Heart left ventricle (tissue), 16 donors: ENCODE data around the gene CD36. TPM values are rescaled to one million over a fixed set of nuclear protein-coding genes. Genes with fewer than 3 reads are reported as not detected.
A peak's percentile ranks its signal among the peaks of the same experiment; 100 is the strongest.

Source experiments
- ATAC-seq, 4 donors: fragments of 200-7000 bp; cut with Tn5 transposase; one replicate each; pipeline ENCODE4 v1.9.1; 2020 to 2022; ENCODE audit warnings: moderate library complexity in 4 of 4, mild to moderate bottlenecking in 3 of 4, moderate number of reproducible peaks in 1 of 4
- DNase-seq, 5 donors: peaks; one replicate each; pipeline ENCODE4 v3.0.0-alpha.2; 2020
- H3K27ac ChIP-seq, 12 donors: fragments of 200-600 bp; sonication (generic) in 4 of 12; one replicate each; pipeline versions ENCODE4 v1.5.0 to v1.8.0; 2016 to 2022; ENCODE audit warnings: mild to moderate bottlenecking in 2 of 12
- H3K27me3 ChIP-seq, 9 donors: fragments of 200-600 bp; sonication (generic) in 2 of 9; one replicate each; pipeline versions ENCODE4 v1.5.1 to v1.8.0; 2016 to 2022; ENCODE audit warnings: mild to moderate bottlenecking in 3 of 9
- H3K36me3 ChIP-seq, 9 donors: fragments of 200-600 bp; sonication (generic) in 2 of 9; one replicate each; pipeline versions ENCODE4 v1.5.0 to v1.8.0; 2018 to 2022; ENCODE audit warnings: mild to moderate bottlenecking in 2 of 9
- H3K4me1 ChIP-seq, 12 donors: fragments of 200-600 bp; sonication (generic) in 4 of 12; one replicate each; pipeline versions ENCODE4 v1.5.0 to v1.8.0; 2016 to 2022; ENCODE audit warnings: mild to moderate bottlenecking in 3 of 12
- H3K4me3 ChIP-seq, 12 donors: fragments of 200-600 bp; sonication (generic) in 4 of 12; one replicate each; pipeline versions ENCODE4 v1.5.0 to v1.8.0; 2017 to 2022; ENCODE audit warnings: mild to moderate bottlenecking in 9 of 12, moderate library complexity in 4 of 12
- H3K9me3 ChIP-seq, 12 donors: fragments of 200-600 bp; sonication (generic) in 4 of 12; one replicate each; pipeline versions ENCODE4 v1.5.0 to v1.8.0; 2016 to 2022; ENCODE audit warnings: mild to moderate bottlenecking in 1 of 12
- CTCF ChIP-seq, 12 donors: fragments of 200-600 bp; sonication (generic) in 4 of 12; IDR thresholded peaks; one replicate each; pipeline versions ENCODE4 v1.5.0 to v1.8.0; 2018 to 2022; ENCODE audit warnings: antibody characterized with exemption in 12 of 12, mild to moderate bottlenecking in 5 of 12
- POLR2A ChIP-seq, 2 donors: fragments of 450-650 bp; IDR thresholded peaks; one replicate each; pipeline ENCODE4 v1.6.1; 2017; ENCODE audit warnings: antibody characterized with exemption in 2 of 2, mild to moderate bottlenecking in 2 of 2, moderate library complexity in 2 of 2
- WGBS, 4 donors: extraction: QIAGEN DNeasy Blood & Tissue Kit in 2 of 4; methylation state at CpG; one replicate each; pipeline versions ENCODE4 v1.1.5 to v1.1.7; 2013 to 2018; 5-methylcytosine and 5-hydroxymethylcytosine counted together
- intact Hi-C, 10 donors: fragments of 100-400 bp; cut with DNase I; formaldehyde crosslinking; loops; one replicate each; pipeline versions ENCODE4 v1.11.1 to v1.14.2; 2022
- long read RNA-seq, 3 donors: library from polyadenylated mRNA; unstranded; transcript quantifications; one replicate each; pipeline ENCODE4 v2.0.0, GENCODE V29; 2020 to 2021
- polyA plus RNA-seq, 2 donors: library from polyadenylated mRNA; stranded (reverse); fragments of 200-250 nt; gene quantifications; one replicate each; pipeline ENCODE4 v1.2.3, GENCODE V29; 2013
- total RNA-seq, 9 donors: library from RNA; depleted of rRNA in 2 of 9; stranded (reverse); fragments of >200 nt in 2 of 9; fragmentation: NEBNext Ultra II Directional in 3 of 9; extraction: Animal tissue kit (Norgen Biotek cat#: 25700) in 3 of 9; gene quantifications; one replicate each; pipeline versions ENCODE4 v1.1.0 to v1.2.4, GENCODE V29; 2016 to 2023
- donor health status: ischemic (EF 13 %, LVEDD 7.1; RV severe dilation, severe dysfunction).
- donor health status: healthy with polysubstance abuse.
- donor health status: DM: no; HTN: yes; CAD: no.
- donor health status: DM: no; HTN: no; CAD: no.
- donor health status: ischemic (EF 25% LVEDD 6.9; RV normal size, moderate dysfunction).
- donor health status: ischemic (EF 25% LVEDD 5.7; RV mildly dilated, moderate dysfunction).
- donor health status: healthy.
- donor health status: DM: yes; HTN: yes; CAD: no.
- donor health status: ischemic (EF 35%, LVEDD 5.7; RV mildly dilated, moderate dysfunction).
- donor health status: nonischemic (EF 11% LVEDD 7.7; RV severe dilation, severe dysfunction).
- donor health status: DM: yes; HTN: yes; CAD: no.
- donor health status: PGD.
- donor health status: ischemic (EF 29% LVEDD 5.4; RV normal size, mild dysfunction).
- donor health status: nonischemic (EF 23%, LVEDD 6.1; RV moderate dilation, normal function).

The CD36 gene
- total RNA-seq, result 1,000 to 10,000 TPM in 7 of 9 donors, 100 to 1,000 TPM in 2; 891 to 1,960 (median 1,108) TPM
- polyA plus RNA-seq, result 100 to 1,000 TPM; 289 to 529 TPM
- long read RNA-seq, donor 1, transcript CD36-214 (15 exons, 2,298 nt), result minor isoform, 147 of 1,365 reads
- long read RNA-seq, donor 1, transcript CD36-201 (14 exons, 2,094 nt), result major isoform, 398 of 1,365 reads
- long read RNA-seq, donor 1, transcript CD36-202 (14 exons, 1,942 nt), result minor isoform, 205 of 1,365 reads
- long read RNA-seq, donor 1, transcript CD36-204 (12 exons, 1,686 nt), result minor isoform, 11 of 1,365 reads
- long read RNA-seq, donor 1, partial matches to known transcripts, result 206 of 1,365 reads
- long read RNA-seq, donor 1, other reads (novel, unspliced or antisense), result 393 of 1,365 reads
- long read RNA-seq, donor 2, transcript CD36-202 (14 exons, 1,942 nt), result minor isoform, 828 of 3,787 reads
- long read RNA-seq, donor 2, transcript CD36-214 (15 exons, 2,298 nt), result minor isoform, 523 of 3,787 reads
- long read RNA-seq, donor 2, transcript CD36-201 (14 exons, 2,094 nt), result major isoform, 986 of 3,787 reads
- long read RNA-seq, donor 2, transcript CD36-204 (12 exons, 1,686 nt), result minor isoform, 12 of 3,787 reads
- long read RNA-seq, donor 2, partial matches to known transcripts, result 274 of 3,787 reads
- long read RNA-seq, donor 2, other reads (novel, unspliced or antisense), result 1,144 of 3,787 reads
- long read RNA-seq, donor 3, transcript CD36-202 (14 exons, 1,942 nt), result minor isoform, 77 of 798 reads
- long read RNA-seq, donor 3, transcript CD36-201 (14 exons, 2,094 nt), result minor isoform, 63 of 798 reads
- long read RNA-seq, donor 3, transcript CD36-214 (15 exons, 2,298 nt), result major isoform, 250 of 798 reads
- long read RNA-seq, donor 3, partial matches to known transcripts, result 88 of 798 reads
- long read RNA-seq, donor 3, other reads (novel, unspliced or antisense), result 311 of 798 reads

DNA sequence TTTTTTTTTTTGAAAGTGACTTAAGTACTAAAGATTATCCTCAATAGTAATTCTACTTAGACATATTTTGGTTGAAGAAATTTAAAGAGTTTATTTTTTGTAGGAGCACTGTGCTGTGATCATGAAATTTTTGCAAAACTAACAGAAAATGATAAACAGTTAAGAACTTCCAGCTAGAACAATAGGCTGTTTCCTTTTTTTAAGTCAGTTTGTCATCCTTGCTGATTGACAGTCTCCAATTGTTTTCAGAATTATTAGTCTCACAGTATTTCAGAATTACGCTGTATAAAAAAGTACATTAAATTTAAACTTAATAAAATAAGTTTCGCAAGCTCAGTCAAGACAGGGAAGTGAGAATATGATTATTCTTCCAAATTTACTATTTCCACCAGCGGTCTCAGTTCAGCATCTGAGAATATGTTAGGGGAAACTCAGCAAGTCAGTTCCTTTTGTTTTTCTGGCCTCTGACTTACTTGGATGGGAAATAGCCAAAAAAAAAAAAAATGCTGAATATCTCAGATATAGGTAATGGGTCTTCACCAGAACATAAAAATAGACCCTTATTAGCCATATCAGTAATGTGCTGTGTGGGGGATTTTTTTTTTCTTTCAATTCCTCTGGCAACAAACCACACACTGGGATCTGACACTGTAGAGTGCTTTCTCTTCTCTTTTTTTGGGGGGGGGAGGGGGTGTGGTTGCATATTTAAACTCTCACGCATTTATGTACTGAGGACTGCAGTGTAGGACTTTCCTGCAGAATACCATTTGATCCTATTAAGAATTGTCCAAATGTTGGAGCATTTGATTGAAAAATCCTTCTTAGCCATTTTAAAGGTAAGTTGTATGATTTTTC is at the start of gene CD36:
CD36 (plus strand) TSS at position 732 of the 855 bp plus-strand sequence. CDS start 8,099 bp downstream, outside the sequence.
- WGBS, 4 donors, result 27 to 44% (median 34%) methylated on average over 4 of the region's 4 CpGs
- Histone ChIP-seq H3K4me3 (peak within 1 kb of the TSS; percentile 28 to 67 (median 54)), H3K36me3 (no peaks in the 10 kb centered on the region), H3K27me3 (no peaks in the 10 kb centered on the region), H3K4me1 (peaks cover 0 to 71% (median 32%) of the 10 kb centered on the region in 12 donors), H3K9me3 (no peaks in the 10 kb centered on the region), H3K27ac (peak within 1 kb of the TSS; percentile 64 to 87 (median 84))
- TF ChIP-seq POLR2A (IDR thresholded peaks at IDR 0.05) (peak in 1 of 2 donors; percentile 48), CTCF (IDR thresholded peaks at IDR 0.05) (no peak)
- DNase-seq (peak in 2 of 5 donors; percentile 38 to 58), ATAC-seq (peak; percentile 45 to 70 (median 64))
- intact Hi-C loops, result loop anchor here in 6 of 10 donors (2.0 to 5.0 kb wide), 4 partner anchors 35 to 91 kb away; no protein-coding TSS in a partner anchor

- ATAC-seq (peak in 1 of 4 donors; percentile 40), DNase-seq (no peak)
- intact Hi-C loops, result loop anchor here in 2 of 10 donors (5.0 to 10.0 kb wide), 2 partner anchors 32 to 55 kb away; no protein-coding TSS in a partner anchor
- Histone ChIP-seq H3K4me1 (peaks cover 0 to 47% (median 21%) of the 10 kb centered on the region in 12 donors), H3K27ac (peak overlapping the region in 11 of 12 donors; percentile 3 to 61 (median 32)), H3K27me3 (no peaks in the 10 kb centered on the region), H3K36me3 (no peaks in the 10 kb centered on the region), H3K4me3 (no peak overlapping the region), H3K9me3 (no peaks in the 10 kb centered on the region)
- no peak for TF ChIP-seq POLR2A (IDR thresholded peaks at IDR 0.05)
- TF ChIP-seq CTCF (IDR thresholded peaks at IDR 0.05), result no peak
- 3 to 47% (median 23%) methylated on average over 1 of the region's 1 CpG for WGBS, 4 donors
These were observed 48.8 kb upstream of the CD36 start for GRCh38 chr7:80589631-80590030.

DNA sequence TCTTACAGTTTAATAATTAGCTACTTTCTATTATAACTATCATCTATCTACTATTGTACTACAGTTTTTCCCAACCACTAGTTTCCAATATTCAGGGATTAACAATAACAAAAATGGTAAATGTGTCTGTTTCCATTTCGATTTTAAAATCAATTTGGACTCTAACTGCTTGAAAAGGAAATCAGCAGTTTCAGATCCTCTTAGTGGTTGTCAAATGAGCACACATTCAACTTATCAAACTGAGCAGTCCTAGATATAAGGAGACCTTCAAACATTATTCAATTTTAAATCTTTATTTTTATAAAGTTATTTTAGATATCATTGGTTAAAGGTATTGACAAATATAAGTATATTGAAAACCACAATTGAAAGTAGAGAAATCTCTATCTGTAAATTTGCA is 46.8 kb upstream of the CD36 start:
- ATAC-seq (no peak), DNase-seq (no peak)
- peak overlapping the region in 4 of 12 donors; percentile 17 to 38 (median 24) for H3K27ac ChIP-seq
- no peaks in the 10 kb centered on the region for H3K27me3 ChIP-seq
- H3K36me3 ChIP-seq, result no peaks in the 10 kb centered on the region
- WGBS, 4 donors, result 55 to 78% (median 77%) methylated on average over 1 of the region's 1 CpG
- no peaks in the 10 kb centered on the region for H3K9me3 ChIP-seq
- intact Hi-C loops, result loop anchor here in 2 of 10 donors (5.0 to 10.0 kb wide), 2 partner anchors 34 to 53 kb away; no protein-coding TSS in a partner anchor
- H3K4me1 ChIP-seq, result peaks cover 0 to 52% (median 24%) of the 10 kb centered on the region in 12 donors
- H3K4me3 ChIP-seq, result no peak overlapping the region
- TF ChIP-seq POLR2A (IDR thresholded peaks at IDR 0.05) (no peak), CTCF (IDR thresholded peaks at IDR 0.05) (no peak)
